HG02943 (cell line): ENCODE results near the gene LAMB1.

Experiments used
- ATAC-seq: cut with Tn5 transposase; IDR thresholded peaks from one replicate; pipeline ENCODE4 v1.9.1; 2021; ENCODE audit warnings: mild to moderate bottlenecking, low read depth, moderate library complexity; ENCODE audit not compliant: unreplicated experiment

Gene LAMB1

GRCh38 chr7:108000875-108001763 lies 1.8 kb downstream of the LAMB1 start:
- ATAC-seq = no peak

- ATAC-seq = no peak
Measured at GRCh38 chr7:107999779-108000560, 3.0 kb downstream of the LAMB1 start.

GRCh38 chr7:107998660-107999480 lies 4.1 kb downstream of the LAMB1 start:
- ATAC-seq = no peak

GRCh38 chr7:107998150-107998549 lies 4.8 kb downstream of the LAMB1 start:
- no peak for ATAC-seq

GRCh38 chr7:107996072-107996882 lies 6.7 kb downstream of the LAMB1 start:
- ATAC-seq = no peak

GRCh38 chr7:107995184-107996071 lies 7.5 kb downstream of the LAMB1 start:
- ATAC-seq = no peak

- no peak for ATAC-seq
Measured at GRCh38 chr7:107994421-107995030, 8.4 kb downstream of the LAMB1 start.

GRCh38 chr7:107993891-107994291 lies 9.1 kb downstream of the LAMB1 start:
- ATAC-seq = no peak

- no peak for ATAC-seq
Measured at GRCh38 chr7:107989618-107990373, 13.2 kb downstream of the LAMB1 start.

GRCh38 chr7:107982918-107983389 lies 20.0 kb downstream of the LAMB1 start:
- ATAC-seq = no peak

GRCh38 chr7:107982042-107982840 lies 20.7 kb downstream of the LAMB1 start:
- no peak for ATAC-seq

- ATAC-seq = no peak
Measured at GRCh38 chr7:107981466-107981865, 21.5 kb downstream of the LAMB1 start.

GRCh38 chr7:107980671-107981190 lies 22.2 kb downstream of the LAMB1 start:
- ATAC-seq = no peak

- ATAC-seq = no peak
Measured at GRCh38 chr7:107980171-107980570, 22.8 kb downstream of the LAMB1 start.

GRCh38 chr7:107978815-107979408 lies 24.0 kb downstream of the LAMB1 start:
- no peak for ATAC-seq

GRCh38 chr7:107977048-107977447 lies 25.9 kb downstream of the LAMB1 start:
- no peak for ATAC-seq
